Caco-2 (cell line): ENCODE data around the gene SLC16A6. TPM values are rescaled to one million over a fixed set of nuclear protein-coding genes. Genes with fewer than 3 reads are reported as not detected.

Experiments
- BruUV-seq: library from RNA; stranded (reverse); fragments of 400-500 nt; replicated peaks from 2 replicates; lab custom pipeline; 2021; lab: Mats Ljungman, UMichigan
- CTCF ChIA-PET: fragments of 300-600 bp; sonication (Branson Sonifier 250); formaldehyde crosslinking; loops from one replicate; lab custom pipeline; 2022; ENCODE audit warnings: antibody characterized with exemption; lab: Charles Lee
- POLR2A ChIA-PET: fragments of 300-600 bp; sonication (Branson Sonifier 250); formaldehyde crosslinking; loops from one replicate; lab custom pipeline; 2022; ENCODE audit warnings: antibody characterized with exemption; lab: Charles Lee
- DNase-seq, 2 experiments: peaks; one replicate each; pipeline versions ENCODE4 v3.0.0 to v3.0.0-alpha.2; 2020 to 2022
- H3K27me3 ChIP-seq: replicated peaks from 2 replicates; pipeline ENCODE4 v1.6.0; 2011; ENCODE audit warnings: low read length; ENCODE audit not compliant: control insufficient read depth, insufficient read depth
- H3K36me3 ChIP-seq: 2 replicates; pipeline ENCODE4 v1.5.1; 2011; ENCODE audit warnings: low read length; ENCODE audit not compliant: control insufficient read depth, insufficient read depth
- H3K4me1 ChIP-seq: fragments of 250-450 bp; sonication (Bioruptor Pico); 2 replicates; pipeline ENCODE4 v1.5.1; 2020; ENCODE audit warnings: mild to moderate bottlenecking
- H3K4me3 ChIP-seq: 2 replicates; pipeline ENCODE4 v1.5.1; 2011; ENCODE audit warnings: low read depth, mild to moderate bottlenecking, control low read depth, low read length
- H3K9me3 ChIP-seq: fragments of 250-450 bp; sonication (Bioruptor Pico); 2 replicates; pipeline ENCODE4 v1.5.1; 2020; ENCODE audit warnings: mild to moderate bottlenecking, moderate library complexity
- H3K27ac Mint-ChIP-seq: one replicate; pipeline ENCODE4 v1.8.0; 2022; ENCODE audit warnings: mixed read lengths; ENCODE audit not compliant: unreplicated experiment
- H3K27me3 Mint-ChIP-seq: one replicate; pipeline ENCODE4 v1.8.0; 2022; ENCODE audit warnings: mixed read lengths; ENCODE audit not compliant: insufficient read depth, unreplicated experiment
- H3K36me3 Mint-ChIP-seq: one replicate; pipeline ENCODE4 v1.8.0; 2022; ENCODE audit warnings: mild to moderate bottlenecking, mixed read lengths; ENCODE audit not compliant: insufficient read depth, unreplicated experiment
- H3K4me1 Mint-ChIP-seq: one replicate; pipeline ENCODE4 v1.8.0; 2022; ENCODE audit warnings: low read depth, mixed read lengths; ENCODE audit not compliant: unreplicated experiment
- H3K4me3 Mint-ChIP-seq: one replicate; pipeline ENCODE4 v1.8.0; 2022; ENCODE audit warnings: mild to moderate bottlenecking, moderate library complexity, mixed read lengths; ENCODE audit not compliant: unreplicated experiment
- H3K9me3 Mint-ChIP-seq: one replicate; pipeline ENCODE4 v1.8.0; 2022; ENCODE audit warnings: mixed read lengths; ENCODE audit not compliant: unreplicated experiment
- CTCF ChIP-seq, 2 experiments: fragments of 200-600 bp in 1 of 2; IDR thresholded peaks; 1 replicate in 1 of 2; 2 replicates in 1 of 2; pipeline versions ENCODE4 v1.5.1 to v1.8.0; 2011 to 2022; ENCODE audit warnings: antibody characterized with exemption in 1 of 2, control low read depth in 1 of 2, inconsistent platforms in 1 of 2, low read depth in 1 of 2, low read length in 1 of 2, mild to moderate bottlenecking in 1 of 2, moderate library complexity in 1 of 2; ENCODE audit not compliant: insufficient read depth in 1 of 2, severe bottlenecking in 1 of 2, unreplicated experiment in 1 of 2
- intact Hi-C: fragments of 100-400 bp; cut with micrococcal nuclease; formaldehyde crosslinking; loops from one replicate; pipeline ENCODE4 v1.10.0; 2022; ENCODE audit not compliant: unreplicated experiment
- total RNA-seq: library from RNA; stranded (reverse); gene quantifications from 2 replicates; pipeline ENCODE4 v1.2.3, GENCODE V29; 2022

The SLC16A6 gene
- total RNA-seq, 1 experiment from 2014 or later = 1.0 TPM

GRCh38 chr17:68297195-68297594, 6.3 kb upstream of the SLC16A6 start:
- TF ChIP-seq CTCF (IDR thresholded peaks at IDR 0.05; ENCODE audit: insufficient read depth in 1 of 2, low read depth in 1 of 2, low read length in 1 of 2, severe bottlenecking in 1 of 2, unreplicated experiment in 1 of 2) = no peak
- Histone ChIP-seq H3K9me3 (no peaks in the 10 kb centered on the region), H3K4me3 (no peak overlapping the region), H3K36me3 (no peaks in the 10 kb centered on the region), H3K27me3 (no peaks in the 10 kb centered on the region), H3K4me1 (peaks cover 8% of the 10 kb centered on the region)
- DNase-seq = no peak
- H3K9me3 Mint-ChIP-seq = no peaks in the 10 kb centered on the region
- intact Hi-C loops = no loop called here
- ChIA-PET CTCF (no interaction called here), POLR2A (no interaction called here)
- peaks cover under 1% of the 10 kb centered on the region for H3K36me3 Mint-ChIP-seq
- peaks cover 8% of the 10 kb centered on the region for H3K4me1 Mint-ChIP-seq
- no peak overlapping the region for H3K4me3 Mint-ChIP-seq
- BruUV-seq = no TSS peak
- H3K27ac Mint-ChIP-seq = no peak overlapping the region
- H3K27me3 Mint-ChIP-seq = no peaks in the 10 kb centered on the region

GRCh38 chr17:68296217-68297191, 5.6 kb upstream of the SLC16A6 start:
- Mint-ChIP-seq H3K27me3 (no peaks in the 10 kb centered on the region), H3K36me3 (peaks cover 5% of the 10 kb centered on the region), H3K9me3 (no peaks in the 10 kb centered on the region), H3K4me1 (peaks cover 8% of the 10 kb centered on the region), H3K27ac (no peak overlapping the region), H3K4me3 (no peak overlapping the region)
- POLR2A ChIA-PET = no interaction called here
- intact Hi-C loops = no loop called here
- no peaks in the 10 kb centered on the region for H3K27me3 ChIP-seq
- DNase-seq = no peak
- H3K9me3 ChIP-seq = no peaks in the 10 kb centered on the region
- CTCF ChIA-PET = no interaction called here
- H3K4me3 ChIP-seq = no peak overlapping the region
- no peak for TF ChIP-seq CTCF (IDR thresholded peaks at IDR 0.05; ENCODE audit: insufficient read depth in 1 of 2, low read depth in 1 of 2, low read length in 1 of 2, severe bottlenecking in 1 of 2, unreplicated experiment in 1 of 2)
- H3K36me3 ChIP-seq = no peaks in the 10 kb centered on the region
- BruUV-seq = no TSS peak
- peaks cover 6% of the 10 kb centered on the region; the same call in 1 of the 2 replicates for H3K4me1 ChIP-seq

GRCh38 chr17:68295086-68295485, 4.2 kb upstream of the SLC16A6 start:
- Histone ChIP-seq H3K4me3 (no peak overlapping the region), H3K27me3 (no peaks in the 10 kb centered on the region), H3K9me3 (no peaks in the 10 kb centered on the region), H3K4me1 (peaks cover 6% of the 10 kb centered on the region; the same call in 1 of the 2 replicates), H3K36me3 (no peaks in the 10 kb centered on the region)
- peaks cover 5% of the 10 kb centered on the region for H3K36me3 Mint-ChIP-seq
- H3K4me3 Mint-ChIP-seq = no peak overlapping the region
- no TSS peak for BruUV-seq
- ChIA-PET POLR2A (no interaction called here), CTCF (no interaction called here)
- H3K27ac Mint-ChIP-seq = no peak overlapping the region
- H3K4me1 Mint-ChIP-seq = peaks cover 8% of the 10 kb centered on the region
- DNase-seq = no peak
- intact Hi-C loops = no loop called here
- TF ChIP-seq CTCF (IDR thresholded peaks at IDR 0.05; ENCODE audit: insufficient read depth in 1 of 2, low read depth in 1 of 2, low read length in 1 of 2, severe bottlenecking in 1 of 2, unreplicated experiment in 1 of 2) = no peak
- H3K27me3 Mint-ChIP-seq = peaks cover 3% of the 10 kb centered on the region
- no peaks in the 10 kb centered on the region for H3K9me3 Mint-ChIP-seq
